ENCODE data around the gene GIT2. TPM values are rescaled to one million over a fixed set of nuclear protein-coding genes. Genes with fewer than 3 reads are reported as not detected.
A peak's percentile ranks its signal among the peaks of the same experiment; 100 is the strongest.

Gene GIT2
- total RNA-seq, 1 experiment from 2014 or later: 21.7 TPM

- TF ChIP-seq ATF3 (CRISPR knock-in tag; conservative IDR thresholded peaks at IDR 0.05) (no peak), ESRRA (CRISPR knock-in tag; IDR thresholded peaks at IDR 0.05; ENCODE audit: borderline replicate concordance) (no peak), NR2C2 (CRISPR knock-in tag; IDR thresholded peaks at IDR 0.05) (no peak), ZNF416 (CRISPR knock-in tag; IDR thresholded peaks at IDR 0.05) (no peak), NFATC4 (CRISPR knock-in tag; IDR thresholded peaks at IDR 0.05) (no peak), ZNF232 (CRISPR knock-in tag; IDR thresholded peaks at IDR 0.05) (0 out of 2 replicates have a peak, but pooled peaks have one; percentile 68), FOXP1 (CRISPR knock-in tag; IDR thresholded peaks at IDR 0.05; ENCODE audit: borderline replicate concordance) (peak; percentile 74; the same call in 1 of the 2 replicates), FOXP4 (CRISPR knock-in tag; IDR thresholded peaks at IDR 0.05) (no peak), CDX4 (CRISPR knock-in tag; IDR thresholded peaks at IDR 0.05; ENCODE audit: borderline replicate concordance) (no peak), CBFB (CRISPR knock-in tag; IDR thresholded peaks at IDR 0.05; ENCODE audit: low read depth) (no peak), AR (CRISPR knock-in tag; IDR thresholded peaks at IDR 0.05) (no peak), ZNF138 (CRISPR knock-in tag; conservative IDR thresholded peaks at IDR 0.05) (no peak), MYBL2 (CRISPR knock-in tag; IDR thresholded peaks at IDR 0.05) (no peak), KAT7 (CRISPR knock-in tag; IDR thresholded peaks at IDR 0.05; ENCODE audit: borderline replicate concordance) (no peak), JUN (CRISPR knock-in tag; IDR thresholded peaks at IDR 0.05) (no peak), SMAD3 (CRISPR knock-in tag; IDR thresholded peaks at IDR 0.05; ENCODE audit: borderline replicate concordance) (no peak), SMAD4 (CRISPR knock-in tag; IDR thresholded peaks at IDR 0.05) (no peak), MXD4 (CRISPR knock-in tag; IDR thresholded peaks at IDR 0.05; ENCODE audit: borderline replicate concordance) (no peak), NR3C1 (CRISPR knock-in tag; conservative IDR thresholded peaks at IDR 0.05; ENCODE audit: low read depth) (no peak), ELF4 (CRISPR knock-in tag; IDR thresholded peaks at IDR 0.05; ENCODE audit: low read depth) (no peak), ZNF121 (CRISPR knock-in tag; IDR thresholded peaks at IDR 0.05) (peak; percentile 85), NR1H2 (CRISPR knock-in tag; IDR thresholded peaks at IDR 0.05) (no peak)
- TF ChIP-seq, protein P1, sequence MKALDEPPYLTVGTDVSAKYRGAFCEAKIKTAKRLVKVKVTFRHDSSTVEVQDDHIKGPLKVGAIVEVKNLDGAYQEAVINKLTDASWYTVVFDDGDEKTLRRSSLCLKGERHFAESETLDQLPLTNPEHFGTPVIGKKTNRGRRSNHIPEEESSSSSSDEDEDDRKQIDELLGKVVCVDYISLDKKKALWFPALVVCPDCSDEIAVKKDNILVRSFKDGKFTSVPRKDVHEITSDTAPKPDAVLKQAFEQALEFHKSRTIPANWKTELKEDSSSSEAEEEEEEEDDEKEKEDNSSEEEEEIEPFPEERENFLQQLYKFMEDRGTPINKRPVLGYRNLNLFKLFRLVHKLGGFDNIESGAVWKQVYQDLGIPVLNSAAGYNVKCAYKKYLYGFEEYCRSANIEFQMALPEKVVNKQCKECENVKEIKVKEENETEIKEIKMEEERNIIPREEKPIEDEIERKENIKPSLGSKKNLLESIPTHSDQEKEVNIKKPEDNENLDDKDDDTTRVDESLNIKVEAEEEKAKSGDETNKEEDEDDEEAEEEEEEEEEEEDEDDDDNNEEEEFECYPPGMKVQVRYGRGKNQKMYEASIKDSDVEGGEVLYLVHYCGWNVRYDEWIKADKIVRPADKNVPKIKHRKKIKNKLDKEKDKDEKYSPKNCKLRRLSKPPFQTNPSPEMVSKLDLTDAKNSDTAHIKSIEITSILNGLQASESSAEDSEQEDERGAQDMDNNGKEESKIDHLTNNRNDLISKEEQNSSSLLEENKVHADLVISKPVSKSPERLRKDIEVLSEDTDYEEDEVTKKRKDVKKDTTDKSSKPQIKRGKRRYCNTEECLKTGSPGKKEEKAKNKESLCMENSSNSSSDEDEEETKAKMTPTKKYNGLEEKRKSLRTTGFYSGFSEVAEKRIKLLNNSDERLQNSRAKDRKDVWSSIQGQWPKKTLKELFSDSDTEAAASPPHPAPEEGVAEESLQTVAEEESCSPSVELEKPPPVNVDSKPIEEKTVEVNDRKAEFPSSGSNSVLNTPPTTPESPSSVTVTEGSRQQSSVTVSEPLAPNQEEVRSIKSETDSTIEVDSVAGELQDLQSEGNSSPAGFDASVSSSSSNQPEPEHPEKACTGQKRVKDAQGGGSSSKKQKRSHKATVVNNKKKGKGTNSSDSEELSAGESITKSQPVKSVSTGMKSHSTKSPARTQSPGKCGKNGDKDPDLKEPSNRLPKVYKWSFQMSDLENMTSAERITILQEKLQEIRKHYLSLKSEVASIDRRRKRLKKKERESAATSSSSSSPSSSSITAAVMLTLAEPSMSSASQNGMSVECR (CRISPR knock-in tag; IDR thresholded peaks at IDR 0.05; ENCODE audit: borderline replicate concordance): no peak
- TF ChIP-seq, protein P2, sequence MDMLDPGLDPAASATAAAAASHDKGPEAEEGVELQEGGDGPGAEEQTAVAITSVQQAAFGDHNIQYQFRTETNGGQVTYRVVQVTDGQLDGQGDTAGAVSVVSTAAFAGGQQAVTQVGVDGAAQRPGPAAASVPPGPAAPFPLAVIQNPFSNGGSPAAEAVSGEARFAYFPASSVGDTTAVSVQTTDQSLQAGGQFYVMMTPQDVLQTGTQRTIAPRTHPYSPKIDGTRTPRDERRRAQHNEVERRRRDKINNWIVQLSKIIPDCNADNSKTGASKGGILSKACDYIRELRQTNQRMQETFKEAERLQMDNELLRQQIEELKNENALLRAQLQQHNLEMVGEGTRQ (CRISPR knock-in tag; IDR thresholded peaks at IDR 0.05): no peak
- TF ChIP-seq, protein P3, sequence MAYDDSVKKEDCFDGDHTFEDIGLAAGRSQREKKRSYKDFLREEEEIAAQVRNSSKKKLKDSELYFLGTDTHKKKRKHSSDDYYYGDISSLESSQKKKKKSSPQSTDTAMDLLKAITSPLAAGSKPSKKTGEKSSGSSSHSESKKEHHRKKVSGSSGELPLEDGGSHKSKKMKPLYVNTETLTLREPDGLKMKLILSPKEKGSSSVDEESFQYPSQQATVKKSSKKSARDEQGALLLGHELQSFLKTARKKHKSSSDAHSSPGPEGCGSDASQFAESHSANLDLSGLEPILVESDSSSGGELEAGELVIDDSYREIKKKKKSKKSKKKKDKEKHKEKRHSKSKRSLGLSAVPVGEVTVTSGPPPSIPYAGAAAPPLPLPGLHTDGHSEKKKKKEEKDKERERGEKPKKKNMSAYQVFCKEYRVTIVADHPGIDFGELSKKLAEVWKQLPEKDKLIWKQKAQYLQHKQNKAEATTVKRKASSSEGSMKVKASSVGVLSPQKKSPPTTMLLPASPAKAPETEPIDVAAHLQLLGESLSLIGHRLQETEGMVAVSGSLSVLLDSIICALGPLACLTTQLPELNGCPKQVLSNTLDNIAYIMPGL (CRISPR knock-in tag; IDR thresholded peaks at IDR 0.05): no peak
These were observed 96.1 kb downstream of the GIT2 start, which contains the start of gene TCHP (continued) for GRCh38 chr12:109899783-109900751.

Measured in WTC11 (cell line).